ENCODE results near the gene MCUB. TPM values are rescaled to one million over a fixed set of nuclear protein-coding genes. Genes with fewer than 3 reads are reported as not detected.

MCUB gene
- total RNA-seq, 1 donor from 2014 or later = 44.9 TPM

- peaks cover 3% of the 10 kb centered on the region for H3K36me3 Mint-ChIP-seq (ENCODE audit: low read depth, unreplicated experiment)
- TF ChIP-seq, protein P1, sequence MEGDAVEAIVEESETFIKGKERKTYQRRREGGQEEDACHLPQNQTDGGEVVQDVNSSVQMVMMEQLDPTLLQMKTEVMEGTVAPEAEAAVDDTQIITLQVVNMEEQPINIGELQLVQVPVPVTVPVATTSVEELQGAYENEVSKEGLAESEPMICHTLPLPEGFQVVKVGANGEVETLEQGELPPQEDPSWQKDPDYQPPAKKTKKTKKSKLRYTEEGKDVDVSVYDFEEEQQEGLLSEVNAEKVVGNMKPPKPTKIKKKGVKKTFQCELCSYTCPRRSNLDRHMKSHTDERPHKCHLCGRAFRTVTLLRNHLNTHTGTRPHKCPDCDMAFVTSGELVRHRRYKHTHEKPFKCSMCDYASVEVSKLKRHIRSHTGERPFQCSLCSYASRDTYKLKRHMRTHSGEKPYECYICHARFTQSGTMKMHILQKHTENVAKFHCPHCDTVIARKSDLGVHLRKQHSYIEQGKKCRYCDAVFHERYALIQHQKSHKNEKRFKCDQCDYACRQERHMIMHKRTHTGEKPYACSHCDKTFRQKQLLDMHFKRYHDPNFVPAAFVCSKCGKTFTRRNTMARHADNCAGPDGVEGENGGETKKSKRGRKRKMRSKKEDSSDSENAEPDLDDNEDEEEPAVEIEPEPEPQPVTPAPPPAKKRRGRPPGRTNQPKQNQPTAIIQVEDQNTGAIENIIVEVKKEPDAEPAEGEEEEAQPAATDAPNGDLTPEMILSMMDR (IDR thresholded peaks at IDR 0.05; ENCODE audit: unreplicated experiment) = no peak
- no peak overlapping the region for H3K4me3 Mint-ChIP-seq (ENCODE audit: unreplicated experiment)
- H3K27ac Mint-ChIP-seq (ENCODE audit: unreplicated experiment) = no peak overlapping the region
- DNase-seq (ENCODE audit: low spot score) = no peak
- no peaks in the 10 kb centered on the region for H3K9me3 Mint-ChIP-seq (ENCODE audit: unreplicated experiment)
- peaks cover 9% of the 10 kb centered on the region for H3K4me1 Mint-ChIP-seq (ENCODE audit: unreplicated experiment)
- peaks cover 4% of the 10 kb centered on the region for H3K27me3 Mint-ChIP-seq (ENCODE audit: unreplicated experiment)
These were observed 173.7 kb downstream of the MCUB start for GRCh38 chr4:109733728-109734127.

GRCh38 chr4:109735566-109736365 is 175.7 kb downstream of the MCUB start:
- no peak overlapping the region for H3K4me3 Mint-ChIP-seq (ENCODE audit: unreplicated experiment)
- no peak for DNase-seq (ENCODE audit: low spot score)
- peaks cover 3% of the 10 kb centered on the region for H3K36me3 Mint-ChIP-seq (ENCODE audit: low read depth, unreplicated experiment)
- no peaks in the 10 kb centered on the region for H3K9me3 Mint-ChIP-seq (ENCODE audit: unreplicated experiment)
- peaks cover 2% of the 10 kb centered on the region for H3K27me3 Mint-ChIP-seq (ENCODE audit: unreplicated experiment)
- H3K27ac Mint-ChIP-seq (ENCODE audit: unreplicated experiment) = no peak overlapping the region
- H3K4me1 Mint-ChIP-seq (ENCODE audit: unreplicated experiment) = peaks cover under 1% of the 10 kb centered on the region
- TF ChIP-seq, protein P1 (IDR thresholded peaks at IDR 0.05; ENCODE audit: unreplicated experiment) = no peak

Other genes with a start within 250 kb of the MCUB start
- gene SEC24B, start 126.4 kb upstream of the MCUB start, total RNA-seq (ENCODE audit: unreplicated experiment) = 49.6 TPM
- gene CASP6, start 143.2 kb downstream of the MCUB start, total RNA-seq (ENCODE audit: unreplicated experiment) = 76.4 TPM
- 31.1 TPM for gene PLA2G12A, start 169.8 kb downstream of the MCUB start, total RNA-seq (ENCODE audit: unreplicated experiment)
- 2.6 TPM for gene CFI, start 241.8 kb downstream of the MCUB start, total RNA-seq (ENCODE audit: unreplicated experiment)